Measurements from ENCODE around the gene GPR34.
A peak's percentile ranks its signal among the peaks of the same experiment; 100 is the strongest.

GPR34 gene

GRCh38 chrX:41734530-41734929, 45.8 kb downstream of the GPR34 start:
- peak; percentile 16 for DNase-seq (ENCODE audit: low spot score)

GRCh38 chrX:41737065-41737464, 48.3 kb downstream of the GPR34 start:
- no peak for DNase-seq (ENCODE audit: low spot score)

- no peak for DNase-seq (ENCODE audit: low spot score)
Measured at GRCh38 chrX:41739871-41740270, 51.1 kb downstream of the GPR34 start.
